ENCODE measurements around the gene CAMK2A.

DNA sequence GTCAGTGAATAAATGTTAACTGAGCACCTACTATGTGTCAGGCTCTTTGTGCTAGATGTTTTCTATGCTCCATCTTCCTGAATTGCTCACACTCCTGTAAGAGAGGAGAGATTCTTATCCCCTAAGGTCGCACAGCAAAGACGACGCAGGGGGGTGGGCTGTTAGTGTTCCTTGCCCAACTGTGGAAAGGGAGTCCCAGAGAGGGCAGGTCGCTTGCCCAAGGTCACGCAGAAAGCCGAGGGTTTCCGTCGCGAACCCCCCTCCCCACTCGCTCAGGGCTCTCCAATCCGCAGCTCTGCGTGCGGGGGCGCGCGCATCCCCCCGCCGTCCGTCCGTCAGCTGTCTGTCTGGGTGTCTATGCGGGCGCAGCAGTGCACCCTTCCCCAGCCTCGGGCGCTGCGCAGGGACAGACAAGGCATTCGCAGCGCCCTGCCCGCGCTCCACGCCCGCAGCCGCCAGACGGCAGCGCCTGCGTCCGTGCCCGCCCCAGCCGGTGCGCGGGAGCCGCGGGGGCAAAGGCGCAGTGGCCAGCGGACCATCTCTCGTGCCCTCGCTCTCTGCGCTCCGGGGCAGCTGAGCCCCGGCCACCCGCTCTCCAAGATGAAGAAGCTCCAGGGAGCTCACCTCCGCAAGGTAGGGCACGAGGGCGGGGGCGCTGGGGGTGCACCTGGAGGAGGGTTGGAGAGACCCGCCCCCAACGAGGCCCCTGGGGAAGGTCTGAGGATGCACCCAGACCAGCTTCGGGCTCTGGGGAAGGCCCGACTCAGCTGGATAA, 99.7 kb downstream of the CAMK2A start, which contains the start of gene SLC6A7:
- TF ChIP-seq, protein P1, sequence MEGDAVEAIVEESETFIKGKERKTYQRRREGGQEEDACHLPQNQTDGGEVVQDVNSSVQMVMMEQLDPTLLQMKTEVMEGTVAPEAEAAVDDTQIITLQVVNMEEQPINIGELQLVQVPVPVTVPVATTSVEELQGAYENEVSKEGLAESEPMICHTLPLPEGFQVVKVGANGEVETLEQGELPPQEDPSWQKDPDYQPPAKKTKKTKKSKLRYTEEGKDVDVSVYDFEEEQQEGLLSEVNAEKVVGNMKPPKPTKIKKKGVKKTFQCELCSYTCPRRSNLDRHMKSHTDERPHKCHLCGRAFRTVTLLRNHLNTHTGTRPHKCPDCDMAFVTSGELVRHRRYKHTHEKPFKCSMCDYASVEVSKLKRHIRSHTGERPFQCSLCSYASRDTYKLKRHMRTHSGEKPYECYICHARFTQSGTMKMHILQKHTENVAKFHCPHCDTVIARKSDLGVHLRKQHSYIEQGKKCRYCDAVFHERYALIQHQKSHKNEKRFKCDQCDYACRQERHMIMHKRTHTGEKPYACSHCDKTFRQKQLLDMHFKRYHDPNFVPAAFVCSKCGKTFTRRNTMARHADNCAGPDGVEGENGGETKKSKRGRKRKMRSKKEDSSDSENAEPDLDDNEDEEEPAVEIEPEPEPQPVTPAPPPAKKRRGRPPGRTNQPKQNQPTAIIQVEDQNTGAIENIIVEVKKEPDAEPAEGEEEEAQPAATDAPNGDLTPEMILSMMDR (IDR thresholded peaks at IDR 0.05; ENCODE audit: insufficient read depth, low read length, poor library complexity, severe bottlenecking): no peak
- no peak for TF ChIP-seq EZH2phosphoT487 (conservative IDR thresholded peaks at IDR 0.05; ENCODE audit: low read length)
